Bronchial epithelial cell (primary cell): ENCODE measurements around the gene SLCO4A1. TPM values are rescaled to one million over a fixed set of nuclear protein-coding genes. Genes with fewer than 3 reads are reported as not detected.

ENCODE experiments used
- DNase-seq: peaks from one replicate; pipeline ENCODE4 v3.0.0-alpha.2; 2010; ENCODE audit warnings: low read depth
- FAIRE-seq: peaks from 2 replicates; lab custom pipeline; 2011; peaks lifted over from hg19 to GRCh38; lab: Jason Lieb, UNC
- H3K27me3 ChIP-seq: 2 replicates; pipeline ENCODE4 v1.5.1; 2011; ENCODE audit warnings: low read length; ENCODE audit not compliant: control insufficient read depth, insufficient read depth
- H3K36me3 ChIP-seq: 2 replicates; pipeline ENCODE4 v1.5.1; 2011; ENCODE audit warnings: low read length; ENCODE audit not compliant: control insufficient read depth, insufficient read depth
- H3K4me3 ChIP-seq: 2 replicates; pipeline ENCODE4 v1.5.1; 2011; ENCODE audit warnings: mild to moderate bottlenecking, low read depth, low read length, control low read depth
- total RNA-seq: library from RNA; depleted of rRNA; stranded (reverse); fragments of >200 nt; gene quantifications from 2 replicates; pipeline ENCODE4 v1.2.1, GENCODE V29; 2014
- TF ChIP-seq, protein P1 (sequence below): IDR thresholded peaks from 2 replicates; pipeline ENCODE4 v1.5.1; 2011; ENCODE audit warnings: mild to moderate bottlenecking, moderate library complexity, low read length, control low read depth, inconsistent platforms; ENCODE audit not compliant: insufficient read depth, severe bottlenecking

SLCO4A1 gene
- total RNA-seq, 1 donor from 2014 or later = 1.6 TPM

DNA sequence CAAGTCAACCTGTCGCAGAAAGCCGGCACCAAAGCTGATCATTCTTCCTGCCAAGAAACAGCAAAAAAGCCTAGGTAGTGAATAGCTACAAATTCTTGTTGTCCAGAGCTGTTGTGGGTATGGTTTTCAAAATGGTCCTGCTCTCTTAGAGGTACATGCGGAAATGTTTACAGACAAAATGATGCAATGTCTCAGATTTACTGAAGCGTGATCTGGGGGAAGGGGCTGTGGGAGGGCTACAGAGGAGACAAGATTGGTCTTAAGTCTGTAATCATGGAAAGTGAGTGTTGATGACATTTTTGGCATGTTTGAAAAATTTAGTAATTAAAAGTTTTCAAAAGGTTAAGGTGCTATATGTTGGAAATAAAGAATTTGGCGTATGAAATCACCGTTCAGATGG is 72.5 kb downstream of the SLCO4A1 start:
- TF ChIP-seq, protein P1, sequence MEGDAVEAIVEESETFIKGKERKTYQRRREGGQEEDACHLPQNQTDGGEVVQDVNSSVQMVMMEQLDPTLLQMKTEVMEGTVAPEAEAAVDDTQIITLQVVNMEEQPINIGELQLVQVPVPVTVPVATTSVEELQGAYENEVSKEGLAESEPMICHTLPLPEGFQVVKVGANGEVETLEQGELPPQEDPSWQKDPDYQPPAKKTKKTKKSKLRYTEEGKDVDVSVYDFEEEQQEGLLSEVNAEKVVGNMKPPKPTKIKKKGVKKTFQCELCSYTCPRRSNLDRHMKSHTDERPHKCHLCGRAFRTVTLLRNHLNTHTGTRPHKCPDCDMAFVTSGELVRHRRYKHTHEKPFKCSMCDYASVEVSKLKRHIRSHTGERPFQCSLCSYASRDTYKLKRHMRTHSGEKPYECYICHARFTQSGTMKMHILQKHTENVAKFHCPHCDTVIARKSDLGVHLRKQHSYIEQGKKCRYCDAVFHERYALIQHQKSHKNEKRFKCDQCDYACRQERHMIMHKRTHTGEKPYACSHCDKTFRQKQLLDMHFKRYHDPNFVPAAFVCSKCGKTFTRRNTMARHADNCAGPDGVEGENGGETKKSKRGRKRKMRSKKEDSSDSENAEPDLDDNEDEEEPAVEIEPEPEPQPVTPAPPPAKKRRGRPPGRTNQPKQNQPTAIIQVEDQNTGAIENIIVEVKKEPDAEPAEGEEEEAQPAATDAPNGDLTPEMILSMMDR = no peak
- peaks cover 39% of the 10 kb centered on the region for H3K27me3 ChIP-seq
- no peak for DNase-seq
- no peak overlapping the region for H3K4me3 ChIP-seq
- H3K36me3 ChIP-seq = no peaks in the 10 kb centered on the region
- no peak for FAIRE-seq

DNA sequence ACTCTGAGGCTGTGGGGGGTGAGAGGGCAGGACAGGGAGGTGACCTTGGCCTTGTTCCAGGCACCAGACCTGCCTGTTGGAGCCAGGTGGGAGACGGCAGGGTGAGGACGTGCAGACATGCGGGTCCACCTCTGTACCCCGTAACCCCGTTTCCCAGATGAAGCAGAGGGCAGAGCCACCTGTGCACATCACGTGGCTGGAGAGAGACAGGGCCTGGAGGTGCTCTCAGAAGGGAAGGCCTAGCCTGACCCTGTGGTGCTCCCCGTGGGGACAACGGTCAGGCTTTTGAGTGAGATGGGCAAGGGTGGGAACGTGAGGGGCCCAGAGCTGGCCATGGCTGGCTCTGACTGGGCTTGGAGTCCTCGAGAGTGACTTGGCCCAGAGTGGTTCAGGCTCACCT is 72.9 kb downstream of the SLCO4A1 start:
- peaks cover 35% of the 10 kb centered on the region for H3K27me3 ChIP-seq
- FAIRE-seq = no peak

DNA sequence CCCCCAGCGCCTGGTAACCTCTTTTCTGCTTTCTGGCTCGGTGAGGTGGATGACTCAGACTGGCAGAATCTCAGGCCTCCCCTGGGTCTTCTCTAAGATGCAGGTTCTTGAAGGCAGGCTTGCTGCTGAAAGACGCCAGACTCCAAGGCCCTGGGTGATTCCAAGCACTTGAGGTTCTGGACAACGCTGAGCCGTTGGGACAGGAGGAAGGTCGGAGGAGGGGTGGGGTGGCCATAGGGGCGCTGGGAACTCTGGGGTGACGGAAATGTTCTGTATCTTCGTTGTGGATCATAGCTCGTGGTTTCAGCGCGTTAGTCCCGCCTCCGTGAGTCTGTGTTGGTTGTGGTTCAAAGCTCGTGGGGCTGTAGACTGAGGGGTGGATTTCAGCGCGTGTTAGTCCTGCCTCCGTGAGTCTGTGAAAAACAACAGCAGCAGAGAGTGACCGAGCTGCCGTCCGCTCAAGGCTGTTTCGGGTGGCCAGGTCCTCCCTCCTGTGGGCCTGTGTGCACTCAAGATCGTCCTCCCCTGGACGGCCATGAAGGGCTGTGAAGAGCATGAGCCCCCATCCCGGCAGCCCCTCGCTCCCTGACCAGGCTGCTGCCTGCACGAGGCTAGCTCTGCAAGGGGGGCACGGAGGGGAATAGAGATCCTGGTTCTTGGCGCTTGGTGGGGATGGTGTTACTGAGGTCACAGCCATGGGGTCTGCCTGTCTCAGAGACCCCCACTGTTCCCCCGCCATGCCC is 74.1 kb downstream of the SLCO4A1 start:
- TF ChIP-seq, protein P1 = no peak
- DNase-seq = no peak
- peaks cover 25% of the 10 kb centered on the region for H3K27me3 ChIP-seq

More for the DNA sequence above, 72.9 kb downstream of the SLCO4A1 start:
- TF ChIP-seq, protein P1 = no peak
- Histone ChIP-seq H3K36me3 (no peaks in the 10 kb centered on the region), H3K4me3 (no peak overlapping the region)
- DNase-seq = no peak

DNA sequence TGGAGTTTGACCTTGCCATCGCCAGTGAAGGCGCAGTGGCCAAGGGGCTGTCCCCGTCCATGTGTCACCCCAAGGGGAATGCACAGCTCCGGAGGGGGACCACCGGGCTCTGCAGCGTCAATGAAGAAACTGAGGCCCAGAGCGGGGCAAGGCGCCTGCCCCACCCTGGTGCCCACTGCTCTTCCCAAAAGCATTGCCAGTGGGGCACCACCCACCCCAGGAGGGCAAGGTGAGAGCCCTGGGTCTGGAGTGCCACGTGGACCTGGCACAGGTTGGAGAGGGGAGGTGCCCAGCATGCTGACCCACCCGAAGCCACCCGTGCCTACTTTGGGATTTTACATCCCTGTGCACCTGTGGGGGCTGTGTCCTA is 74.6 kb downstream of the SLCO4A1 start:
- TF ChIP-seq, protein P1 = no peak
- peaks cover 22% of the 10 kb centered on the region for H3K27me3 ChIP-seq
- DNase-seq (no peak), FAIRE-seq (no peak)
- H3K36me3 ChIP-seq = no peaks in the 10 kb centered on the region
- no peak overlapping the region for H3K4me3 ChIP-seq

More for the DNA sequence above, 74.1 kb downstream of the SLCO4A1 start:
- FAIRE-seq = no peak
- Histone ChIP-seq H3K4me3 (no peak overlapping the region), H3K36me3 (no peaks in the 10 kb centered on the region)

DNA sequence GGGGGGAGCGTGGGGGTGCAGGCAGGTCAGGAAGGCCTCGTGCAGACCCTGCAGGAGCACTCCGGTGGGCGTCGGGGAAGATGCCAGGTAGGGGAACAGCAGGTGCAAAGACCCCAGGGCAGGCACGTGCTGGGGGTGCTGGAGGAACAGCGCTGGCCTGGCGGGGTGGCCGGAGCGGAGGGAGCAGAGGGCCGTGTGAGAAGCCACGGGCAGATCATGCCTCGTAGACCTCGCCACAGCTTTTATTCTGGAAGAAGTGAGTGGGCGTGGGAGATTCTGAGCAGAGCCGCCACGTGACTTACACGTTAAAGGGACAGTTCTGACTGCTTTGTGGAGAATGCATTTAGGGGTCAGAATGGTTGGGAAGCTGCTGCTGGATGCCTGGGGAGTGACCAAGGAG is 75.6 kb downstream of the SLCO4A1 start:
- TF ChIP-seq, protein P1 = no peak
- Histone ChIP-seq H3K4me3 (no peak overlapping the region), H3K27me3 (peaks cover 20% of the 10 kb centered on the region), H3K36me3 (no peaks in the 10 kb centered on the region)
- DNase-seq (no peak), FAIRE-seq (no peak)

DNA sequence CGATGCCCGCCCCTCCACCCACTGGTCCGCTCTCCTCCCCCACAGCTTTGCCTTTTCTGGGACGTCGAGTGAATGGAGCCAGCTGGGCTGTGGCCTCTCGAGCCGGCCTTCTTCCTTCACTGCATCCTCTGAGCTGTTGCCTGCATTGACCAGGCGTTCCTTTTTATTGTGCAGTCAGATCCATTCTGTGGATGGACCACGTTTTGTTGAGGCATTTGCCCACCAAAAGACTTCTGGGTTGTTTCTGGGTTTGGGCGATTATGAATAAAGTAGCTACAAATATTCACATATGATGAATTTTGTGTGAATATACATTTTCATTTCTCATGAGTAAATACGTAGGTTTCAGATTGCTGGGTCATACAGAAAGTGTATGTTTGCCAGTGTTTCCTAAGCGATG is 76.2 kb downstream of the SLCO4A1 start:
- FAIRE-seq = no peak
- no peaks in the 10 kb centered on the region for H3K36me3 ChIP-seq

More for the DNA sequence above, 76.2 kb downstream of the SLCO4A1 start:
- DNase-seq = no peak
- TF ChIP-seq, protein P1 = no peak
- Histone ChIP-seq H3K4me3 (no peak overlapping the region), H3K27me3 (peaks cover 22% of the 10 kb centered on the region)
